Stimulated activated CD8-positive, alpha-beta memory T cell treated with anti-CD3 and anti-CD28 coated beads, Interleukin-4, amount 100 ng/mL, for 24 hours (primary cell): ENCODE measurements around the gene GDPD4.
"Not testable (repeated sequence)": the region's sequence is repeated elsewhere in the genome, so short reads cannot be mapped to it uniquely, and the experiment has no call there.

Experiments used
- DNase-seq: peaks from one replicate; pipeline ENCODE4 v3.0.0-alpha.2; 2020; ENCODE audit warnings: low read depth

GDPD4 gene

GRCh38 chr11:77301510-77301909 lies at the start of gene GDPD4:
GDPD4 (minus strand) TSS chr11:77301686; CDS start chr11:77285137, 16,549 bp downstream.
- DNase-seq, result no peak

- DNase-seq, result no peak
Observed at GRCh38 chr11:77347948-77348347, 46.5 kb upstream of the GDPD4 start.

GRCh38 chr11:77346906-77347603 lies 45.6 kb upstream of the GDPD4 start:
- DNase-seq, result no peak

GRCh38 chr11:77345621-77346020 lies 44.1 kb upstream of the GDPD4 start:
- no peak for DNase-seq

GRCh38 chr11:77340501-77340900 lies 39.0 kb upstream of the GDPD4 start:
- DNase-seq, result no peak

- no peak for DNase-seq
Observed at GRCh38 chr11:77332259-77332658, 30.8 kb upstream of the GDPD4 start.

- no peak for DNase-seq
Observed at GRCh38 chr11:77325159-77325558, 23.7 kb upstream of the GDPD4 start.

- no peak for DNase-seq
Observed at GRCh38 chr11:77324508-77324907, 23.0 kb upstream of the GDPD4 start.

- DNase-seq, result no peak
Observed at GRCh38 chr11:77322926-77323590, 21.6 kb upstream of the GDPD4 start.

- DNase-seq, result no peak
Observed at GRCh38 chr11:77322506-77322905, 21.0 kb upstream of the GDPD4 start.

- no peak for DNase-seq
Observed at GRCh38 chr11:77320351-77320750, 18.9 kb upstream of the GDPD4 start.

- no peak for DNase-seq
Observed at GRCh38 chr11:77318600-77318999, 17.1 kb upstream of the GDPD4 start.

GRCh38 chr11:77316733-77317342 lies 15.4 kb upstream of the GDPD4 start:
- DNase-seq, result no peak

GRCh38 chr11:77312107-77312506 lies 10.6 kb upstream of the GDPD4 start:
- no peak for DNase-seq

GRCh38 chr11:77311701-77312100 lies 10.2 kb upstream of the GDPD4 start:
- DNase-seq, result no peak

- DNase-seq, result no peak
Observed at GRCh38 chr11:77310721-77311120, 9.2 kb upstream of the GDPD4 start.

GRCh38 chr11:77309401-77310085 lies 8.1 kb upstream of the GDPD4 start:
- DNase-seq, result no peak

GRCh38 chr11:77308838-77309237 lies 7.4 kb upstream of the GDPD4 start:
- DNase-seq, result no peak

- DNase-seq, result no peak
Observed at GRCh38 chr11:77303328-77303727, 1.8 kb upstream of the GDPD4 start.

GRCh38 chr11:77302752-77303151 lies 1.3 kb upstream of the GDPD4 start:
- DNase-seq, result no peak

GRCh38 chr11:77300695-77301094 lies 791 bp downstream of the GDPD4 start:
- DNase-seq, result no peak

- DNase-seq, result not testable (repeated sequence)
Observed at GRCh38 chr11:77300028-77300427, 1.5 kb downstream of the GDPD4 start.

GRCh38 chr11:77299528-77299993 lies 1.9 kb downstream of the GDPD4 start:
- no peak for DNase-seq
